Measurements from ENCODE around the gene APOE. TPM values are rescaled to one million over a fixed set of nuclear protein-coding genes. Genes with fewer than 3 reads are reported as not detected.
"Not testable (repeated sequence)": the region's sequence is repeated elsewhere in the genome, so short reads cannot be mapped to it uniquely, and the experiment has no call there.

APOE gene
- total and polyA plus RNA-seq, 9 of the 15 experiments (the other 6 are each of a cell fraction or from before 2014, with no cell fraction given), result 0.14 to 180 (median 58.1) TPM; not detected in 1

- peak; percentile 47 for TF ChIP-seq VEZF1 (CRISPR knock-in tag; IDR thresholded peaks at IDR 0.05)
- peak; percentile 79; the same call in 1 of the 2 replicates for TF ChIP-seq NFE2L1 (tag; IDR thresholded peaks at IDR 0.05; ENCODE audit: borderline replicate concordance, low read depth)
- TF ChIP-seq MYBL2 (IDR thresholded peaks at IDR 0.05; ENCODE audit: low read depth), result peak; percentile 35; the same call in 1 of the 2 replicates
- not testable (repeated sequence) for TF ChIP-seq MYBL2 (CRISPR knock-in tag; IDR thresholded peaks at IDR 0.05; ENCODE audit: borderline replicate concordance); ATF1 (CRISPR knock-in tag; IDR thresholded peaks at IDR 0.05); TEAD4 (CRISPR knock-in tag; IDR thresholded peaks at IDR 0.05; ENCODE audit: borderline replicate concordance)
- TF ChIP-seq DDX20 (tag; IDR thresholded peaks at IDR 0.05; ENCODE audit: low read depth), result 0 out of 2 replicates have a peak, but pooled peaks have one; percentile 14
- TF ChIP-seq ZC3H4 (CRISPR knock-in tag; IDR thresholded peaks at IDR 0.05; ENCODE audit: borderline replicate concordance), result 0 out of 2 replicates have a peak, but pooled peaks have one; percentile 72
- peak; percentile 83 for TF ChIP-seq ADNP (tag; IDR thresholded peaks at IDR 0.05)
- peak; percentile 82 for TF ChIP-seq CBFA2T2 (conservative IDR thresholded peaks at IDR 0.05)
- TF ChIP-seq NFRKB (IDR thresholded peaks at IDR 0.05; ENCODE audit: low read depth), result peak; percentile 58
- peak; percentile 55; the same call in 1 of the 2 replicates for TF ChIP-seq STAT5A (IDR thresholded peaks at IDR 0.05; ENCODE audit: borderline replicate concordance, low read length)
- peak; percentile 35; the same call in 1 of the 2 replicates for TF ChIP-seq ATF1 (tag; IDR thresholded peaks at IDR 0.05)
- peak; percentile 58; the same call in 1 of the 2 replicates for TF ChIP-seq ZFX (CRISPR knock-in tag; IDR thresholded peaks at IDR 0.05)
- TF ChIP-seq ZNF175 (CRISPR knock-in tag; IDR thresholded peaks at IDR 0.05; ENCODE audit: low read depth), result peak; percentile 63; the same call in 1 of the 2 replicates
- TF ChIP-seq TEAD4 (IDR thresholded peaks at IDR 0.05; ENCODE audit: low read length), result peak; percentile 67
- TF ChIP-seq ARID1B (IDR thresholded peaks at IDR 0.05), result peak; percentile 90
- TF ChIP-seq MTA2 (IDR thresholded peaks at IDR 0.05; ENCODE audit: low read depth), result peak; percentile 70
- TF ChIP-seq SMARCC2 (IDR thresholded peaks at IDR 0.05; ENCODE audit: low read depth), result 0 out of 2 replicates have a peak, but pooled peaks have one; percentile 49
- TF ChIP-seq LEF1 (IDR thresholded peaks at IDR 0.05), result peak; percentile 90
- TF ChIP-seq DPF2 (IDR thresholded peaks at IDR 0.05), result peak; percentile 88
- peak; percentile 87 for TF ChIP-seq EP300 (IDR thresholded peaks at IDR 0.05; ENCODE audit: low read length)
- TF ChIP-seq TBL1XR1 (IDR thresholded peaks at IDR 0.05; ENCODE audit: low read length in 2 of 2), result 0 out of 4 replicates have a peak, but pooled peaks of 1 of the 2 experiments have one; percentile 21
- TF ChIP-seq SREBF2 (CRISPR knock-in tag; IDR thresholded peaks at IDR 0.05), result 0 out of 2 replicates have a peak, but pooled peaks have one; percentile 12
- peak; percentile 87 for TF ChIP-seq NCOR1 (IDR thresholded peaks at IDR 0.05)
- peak; percentile 94 for TF ChIP-seq ZNF316 (IDR thresholded peaks at IDR 0.05)
- peak; percentile 43; the same call in 1 of the 2 replicates for TF ChIP-seq KLF16 (IDR thresholded peaks at IDR 0.05)
- peak; percentile 72 for TF ChIP-seq HDAC3 (IDR thresholded peaks at IDR 0.05; ENCODE audit: borderline replicate concordance, partially characterized antibody)
These were observed 8.2 kb downstream of the APOE start (continued) for GRCh38 chr19:44913512-44914432.
